SU-DHL-6 (cell line): ENCODE results near the gene EML1.

Experiments used
- H2AFZ ChIP-seq: fragments of 200-600 bp; sonication (generic); 2 replicates; pipeline ENCODE4 v1.6.1; 2014; ENCODE audit warnings: low read depth, mild to moderate bottlenecking, moderate library complexity, mixed read lengths, antibody characterized with exemption, low read length; ENCODE audit not compliant: severe bottlenecking
- H3F3A ChIP-seq: fragments of 200-600 bp; shearing (Covaris generic); 2 replicates; pipeline ENCODE4 v1.6.0; 2016; ENCODE audit warnings: antibody characterized with exemption, mild to moderate bottlenecking; ENCODE audit not compliant: insufficient read depth
- H3K27ac ChIP-seq: fragments of 200-600 bp; sonication (generic); 2 replicates; pipeline ENCODE4 v1.5.1; 2016; ENCODE audit warnings: low read depth, mild to moderate bottlenecking, low read length, moderate library complexity, mixed read lengths
- H3K27me3 ChIP-seq: fragments of 200-600 bp; sonication (generic), shearing (Covaris generic); 2 replicates; pipeline ENCODE4 v1.6.0; 2014; ENCODE audit warnings: mild to moderate bottlenecking, low read length
- H3K36me3 ChIP-seq: fragments of 200-600 bp; sonication (generic); 2 replicates; pipeline ENCODE4 v1.6.1; 2014; ENCODE audit warnings: mild to moderate bottlenecking, low read length, mixed read lengths
- H3K4me2 ChIP-seq: fragments of 300-600, 200-600 bp; shearing (Covaris generic), sonication (generic); 2 replicates; pipeline ENCODE4 v1.6.0; 2014; ENCODE audit warnings: low read length, low read depth, mild to moderate bottlenecking; ENCODE audit not compliant: poor library complexity, severe bottlenecking
- H3K4me3 ChIP-seq: fragments of 200-600 bp; sonication (generic); 2 replicates; pipeline ENCODE4 v1.5.1; 2014; ENCODE audit warnings: antibody characterized with exemption, low read length, mild to moderate bottlenecking, mixed read lengths; ENCODE audit not compliant: insufficient read depth, poor library complexity, severe bottlenecking
- H3K79me2 ChIP-seq: fragments of 200-600 bp; sonication (generic); 2 replicates; pipeline ENCODE4 v1.6.1; 2014; ENCODE audit warnings: mild to moderate bottlenecking, low read length, moderate library complexity; ENCODE audit not compliant: insufficient read depth
- H3K9ac ChIP-seq: fragments of 200-600 bp; sonication (generic); 2 replicates; pipeline ENCODE4 v1.7.0; 2014; ENCODE audit warnings: mild to moderate bottlenecking, low read length
- H3K9me2 ChIP-seq: fragments of 200-600 bp; sonication (generic); replicated peaks from 2 replicates; pipeline ENCODE4 v1.6.1; 2014; ENCODE audit warnings: low read length; ENCODE audit not compliant: insufficient read depth
- H3K9me3 ChIP-seq: fragments of 200-600 bp; sonication (generic); 2 replicates; pipeline ENCODE4 v1.6.1; 2014; ENCODE audit warnings: low read length, mixed read lengths; ENCODE audit not compliant: insufficient read depth
- H4K20me1 ChIP-seq: fragments of 200-600 bp; sonication (generic); 2 replicates; pipeline ENCODE4 v1.6.1; 2014; ENCODE audit warnings: low read depth, mild to moderate bottlenecking, antibody characterized with exemption, low read length, moderate library complexity, mixed read lengths
- EZH2phosphoT487 ChIP-seq: fragments of 200-600 bp; sonication (generic), shearing (Covaris generic); conservative IDR thresholded peaks from 2 replicates; pipeline ENCODE4 v1.6.1; 2018; ENCODE audit warnings: mild to moderate bottlenecking, antibody characterized with exemption, low read length, moderate library complexity, mixed read lengths
- TF ChIP-seq, protein P1 (sequence below): fragments of 200-600 bp; sonication (generic); IDR thresholded peaks from one replicate; pipeline ENCODE4 v1.5.1; 2017; ENCODE audit warnings: antibody characterized with exemption, mild to moderate bottlenecking, low read length, moderate library complexity; ENCODE audit not compliant: insufficient read depth, poor library complexity, severe bottlenecking

Gene EML1

DNA sequence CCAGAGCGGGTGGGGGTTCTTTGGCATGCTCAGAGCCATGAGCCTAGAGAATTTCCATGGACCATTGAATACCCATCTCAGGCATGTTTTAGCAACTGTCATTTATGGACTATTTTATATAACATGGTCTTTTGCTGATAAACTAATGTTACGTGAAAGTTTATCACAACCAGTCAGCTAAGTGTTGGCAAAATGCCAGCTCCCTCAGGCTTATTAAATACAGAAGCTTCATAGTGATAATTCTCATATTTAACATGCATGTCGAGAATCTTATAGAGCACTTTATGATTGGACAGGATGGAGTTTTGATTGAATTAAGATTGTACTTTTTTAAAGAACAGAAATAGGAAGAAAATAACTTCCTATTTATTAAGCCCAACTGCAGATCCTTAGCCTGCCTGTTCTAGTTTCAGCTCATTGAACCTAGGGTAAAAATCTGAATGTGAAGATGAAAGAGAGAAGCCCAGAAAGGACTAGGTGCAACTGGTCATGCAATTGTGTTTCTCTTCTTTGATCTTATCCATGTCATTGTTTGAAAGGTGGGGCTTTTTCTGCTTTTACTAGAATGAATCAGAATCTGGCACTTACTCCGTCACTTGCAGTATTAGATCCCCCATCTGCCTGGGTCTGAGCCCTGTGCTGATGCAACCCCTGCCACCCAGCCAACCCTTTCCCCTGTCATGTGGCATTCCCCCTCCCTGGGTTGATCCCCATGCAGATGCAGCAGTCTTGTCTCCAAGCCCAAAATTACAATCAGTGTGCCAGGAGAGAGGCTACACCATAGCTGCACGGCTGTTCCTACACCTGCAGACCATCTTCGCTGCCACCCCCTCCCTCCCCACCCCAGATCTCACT lies 137.4 kb downstream of the EML1 start:
- H3K4me3 ChIP-seq: no peak overlapping the region
- no peak overlapping the region for H2AFZ ChIP-seq
- no peak overlapping the region for H3K27ac ChIP-seq
- H3K4me2 ChIP-seq: no peak overlapping the region
- no peaks in the 10 kb centered on the region for H3K9me2 ChIP-seq
- H3K9ac ChIP-seq: no peak overlapping the region
- no peaks in the 10 kb centered on the region for H3K27me3 ChIP-seq
- H3F3A ChIP-seq: no peaks in the 10 kb centered on the region
- TF ChIP-seq, protein P1, sequence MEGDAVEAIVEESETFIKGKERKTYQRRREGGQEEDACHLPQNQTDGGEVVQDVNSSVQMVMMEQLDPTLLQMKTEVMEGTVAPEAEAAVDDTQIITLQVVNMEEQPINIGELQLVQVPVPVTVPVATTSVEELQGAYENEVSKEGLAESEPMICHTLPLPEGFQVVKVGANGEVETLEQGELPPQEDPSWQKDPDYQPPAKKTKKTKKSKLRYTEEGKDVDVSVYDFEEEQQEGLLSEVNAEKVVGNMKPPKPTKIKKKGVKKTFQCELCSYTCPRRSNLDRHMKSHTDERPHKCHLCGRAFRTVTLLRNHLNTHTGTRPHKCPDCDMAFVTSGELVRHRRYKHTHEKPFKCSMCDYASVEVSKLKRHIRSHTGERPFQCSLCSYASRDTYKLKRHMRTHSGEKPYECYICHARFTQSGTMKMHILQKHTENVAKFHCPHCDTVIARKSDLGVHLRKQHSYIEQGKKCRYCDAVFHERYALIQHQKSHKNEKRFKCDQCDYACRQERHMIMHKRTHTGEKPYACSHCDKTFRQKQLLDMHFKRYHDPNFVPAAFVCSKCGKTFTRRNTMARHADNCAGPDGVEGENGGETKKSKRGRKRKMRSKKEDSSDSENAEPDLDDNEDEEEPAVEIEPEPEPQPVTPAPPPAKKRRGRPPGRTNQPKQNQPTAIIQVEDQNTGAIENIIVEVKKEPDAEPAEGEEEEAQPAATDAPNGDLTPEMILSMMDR: no peak
- H4K20me1 ChIP-seq: no peaks in the 10 kb centered on the region
- no peaks in the 10 kb centered on the region for H3K36me3 ChIP-seq
- H3K79me2 ChIP-seq: no peaks in the 10 kb centered on the region
- H3K9me3 ChIP-seq: no peaks in the 10 kb centered on the region

DNA sequence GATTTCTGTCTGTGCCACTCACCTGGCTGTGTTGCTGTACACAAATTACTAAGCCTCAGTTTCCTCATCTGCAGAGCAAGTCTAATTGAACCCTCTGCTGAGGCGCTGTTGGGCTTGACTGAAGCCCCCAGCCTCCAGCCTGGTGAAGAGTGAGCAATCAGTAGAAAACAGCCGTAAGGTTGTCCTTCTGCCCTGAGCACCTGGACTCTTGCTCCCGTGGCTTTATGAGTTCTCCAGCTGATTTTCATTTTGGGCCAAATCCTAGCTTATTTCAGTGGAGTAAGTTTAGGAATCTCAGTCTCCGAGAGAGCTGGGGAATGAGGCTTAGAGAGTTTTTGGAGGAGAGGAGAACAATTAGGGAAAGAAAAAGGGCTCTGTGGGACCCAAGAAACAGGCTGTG lies 138.1 kb downstream of the EML1 start:
- Histone ChIP-seq H3K4me3 (no peak overlapping the region), H3K27me3 (no peaks in the 10 kb centered on the region), H3K27ac (no peak overlapping the region), H3K36me3 (no peaks in the 10 kb centered on the region), H2AFZ (no peak overlapping the region), H3K79me2 (no peaks in the 10 kb centered on the region), H3F3A (no peaks in the 10 kb centered on the region), H3K9ac (no peak overlapping the region), H3K4me2 (no peak overlapping the region), H3K9me3 (no peaks in the 10 kb centered on the region), H3K9me2 (no peaks in the 10 kb centered on the region), H4K20me1 (no peaks in the 10 kb centered on the region)
- TF ChIP-seq, protein P1: no peak
- no peak for TF ChIP-seq EZH2phosphoT487

DNA sequence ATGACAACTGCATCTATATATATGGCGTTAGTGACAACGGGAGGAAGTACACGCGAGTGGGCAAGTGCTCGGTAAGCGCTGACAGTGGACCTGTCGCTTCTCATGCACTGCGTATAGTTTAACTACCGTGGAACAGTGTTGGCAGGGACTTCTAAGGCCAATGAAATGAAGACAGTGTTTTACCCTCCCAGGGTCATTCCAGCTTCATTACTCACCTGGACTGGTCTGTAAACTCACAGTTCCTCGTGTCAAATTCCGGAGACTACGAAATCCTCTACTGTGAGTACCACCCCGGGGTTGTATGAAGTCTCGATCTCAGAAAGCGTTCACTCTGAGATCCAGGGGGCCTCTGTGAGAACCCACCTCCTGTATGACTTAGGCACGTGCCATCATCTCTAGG lies 142.8 kb downstream of the EML1 start:
- Histone ChIP-seq H3K4me2 (no peak overlapping the region), H3K27me3 (no peaks in the 10 kb centered on the region), H3K9me3 (no peaks in the 10 kb centered on the region)

More for the DNA sequence above, 142.8 kb downstream of the EML1 start:
- TF ChIP-seq EZH2phosphoT487: no peak
- TF ChIP-seq, protein P1: no peak
- H3K9me2 ChIP-seq: no peaks in the 10 kb centered on the region
- H3K36me3 ChIP-seq: no peaks in the 10 kb centered on the region
- H4K20me1 ChIP-seq: no peaks in the 10 kb centered on the region
- no peaks in the 10 kb centered on the region for H3K79me2 ChIP-seq
- no peak overlapping the region for H2AFZ ChIP-seq
- H3K9ac ChIP-seq: no peak overlapping the region
- no peak overlapping the region for H3K4me3 ChIP-seq
- H3F3A ChIP-seq: no peaks in the 10 kb centered on the region
- no peak overlapping the region for H3K27ac ChIP-seq
